HEK293 (cell line): Measurements from ENCODE around the gene PHYHD1.

Experiments used
- CTCF ChIA-PET: fragments of 350-600 bp; formaldehyde crosslinking; extraction: SDS; loops from one replicate; lab custom pipeline; 2021; ENCODE audit warnings: antibody characterized with exemption; lab: Yijun Ruan, JAX
- POLR2A ChIA-PET: fragments of 300-600 bp; formaldehyde crosslinking; extraction: SDS; loops from one replicate; lab custom pipeline; 2020; ENCODE audit warnings: antibody characterized with exemption, inconsistent platforms; lab: Yijun Ruan, JAX
- H3K27ac ChIP-seq: fragments of 200-500 bp; sonication (Bioruptor generic); 2 replicates; pipeline ENCODE4 v1.5.1; 2014; ENCODE audit warnings: low read depth, low read length, control low read depth, inconsistent platforms; ENCODE audit errors: extremely low read depth
- H3K36me3 ChIP-seq, 2 experiments: fragments of 200-500 bp in 1 of 2; sonication (Bioruptor generic) in 1 of 2; 1 replicate in 1 of 2; 2 replicates in 1 of 2; pipeline ENCODE4 v1.5.1; 2014 to 2017; ENCODE audit warnings: inconsistent platforms in 2 of 2, low read length in 2 of 2; ENCODE audit not compliant: control insufficient read depth in 2 of 2, insufficient read depth in 1 of 2
- H3K4me1 ChIP-seq: fragments of 200-500 bp; sonication (Bioruptor generic); 2 replicates; pipeline ENCODE4 v1.5.1; 2014; ENCODE audit warnings: mild to moderate bottlenecking, low read length, inconsistent platforms; ENCODE audit not compliant: control insufficient read depth, insufficient read depth
- H3K4me3 ChIP-seq: 2 replicates; pipeline ENCODE4 v1.5.1; 2011; ENCODE audit warnings: low read depth, mild to moderate bottlenecking, control low read depth, low read length, moderate library complexity
- H3K9me3 ChIP-seq: fragments of 200-500 bp; sonication (Bioruptor generic); 2 replicates; pipeline ENCODE4 v1.5.1; 2014; ENCODE audit warnings: low read depth, low read length, inconsistent platforms; ENCODE audit not compliant: control insufficient read depth, insufficient read depth
- HOXC10 ChIP-seq: sonication (generic); formaldehyde crosslinking; IDR thresholded peaks from 2 replicates; pipeline ENCODE4 v1.8.1; 2023; ENCODE audit warnings: mild to moderate bottlenecking, missing genetic modification reagents
- IKZF3 ChIP-seq: fragments of 450-650 bp; IDR thresholded peaks from 2 replicates; pipeline ENCODE4 v1.5.0; 2018; ENCODE audit warnings: missing biosample characterization, mild to moderate bottlenecking, missing genetic modification characterization, moderate library complexity
- KLF9 ChIP-seq: fragments of 450-650 bp; formaldehyde crosslinking; IDR thresholded peaks from 2 replicates; pipeline ENCODE4 v1.5.1; 2016; ENCODE audit warnings: missing biosample characterization, missing genetic modification characterization, low read depth
- SP2 ChIP-seq: fragments of 450-650 bp; formaldehyde crosslinking; IDR thresholded peaks from 2 replicates; pipeline ENCODE4 v1.5.1; 2016; ENCODE audit warnings: missing biosample characterization, missing genetic modification characterization
- SP7 ChIP-seq: fragments of 450-650 bp; formaldehyde crosslinking; IDR thresholded peaks from 2 replicates; pipeline ENCODE4 v1.5.1; 2016; ENCODE audit warnings: missing biosample characterization, missing genetic modification characterization
- ZBTB48 ChIP-seq: fragments of 450-650 bp; formaldehyde crosslinking; IDR thresholded peaks from 2 replicates; pipeline ENCODE4 v1.5.1; 2016; ENCODE audit warnings: missing biosample characterization, missing genetic modification characterization
- ZNF10 ChIP-seq: fragments of 450-650 bp; formaldehyde crosslinking; IDR thresholded peaks from 2 replicates; pipeline ENCODE4 v1.5.1; 2017; ENCODE audit warnings: missing biosample characterization, missing genetic modification characterization
- ZNF24 ChIP-seq: fragments of 450-650 bp; formaldehyde crosslinking; IDR thresholded peaks from 2 replicates; pipeline ENCODE4 v1.5.1; 2016; ENCODE audit warnings: missing biosample characterization, missing genetic modification characterization
- ZNF341 ChIP-seq: fragments of 450-650 bp; formaldehyde crosslinking; IDR thresholded peaks from 2 replicates; pipeline ENCODE4; 2016; ENCODE audit warnings: low read depth, missing biosample characterization, missing genetic modification characterization
- ZNF501 ChIP-seq: fragments of 450-650 bp; formaldehyde crosslinking; IDR thresholded peaks from 2 replicates; pipeline ENCODE4 v1.5.1; 2016; ENCODE audit warnings: missing biosample characterization, missing genetic modification characterization
- ZNF518A ChIP-seq: fragments of 450-650 bp; formaldehyde crosslinking; conservative IDR thresholded peaks from 2 replicates; pipeline ENCODE4 v1.5.1; 2016; ENCODE audit warnings: low read depth, missing biosample characterization, missing genetic modification characterization
- ZNF544 ChIP-seq: fragments of 450-650 bp; formaldehyde crosslinking; IDR thresholded peaks from 2 replicates; pipeline ENCODE4 v1.5.0; 2017; ENCODE audit warnings: missing biosample characterization, missing genetic modification characterization
- ZNF623 ChIP-seq: fragments of 450-650 bp; formaldehyde crosslinking; IDR thresholded peaks from 2 replicates; pipeline ENCODE4 v1.5.1; 2016; ENCODE audit warnings: missing biosample characterization, missing genetic modification characterization
- ZNF660 ChIP-seq: fragments of 450-650 bp; IDR thresholded peaks from 2 replicates; pipeline ENCODE4 v1.5.1; 2018; ENCODE audit warnings: missing biosample characterization, mild to moderate bottlenecking, missing genetic modification characterization
- ZNF664 ChIP-seq: fragments of 450-650 bp; formaldehyde crosslinking; IDR thresholded peaks from 2 replicates; pipeline ENCODE4 v1.5.1; 2016; ENCODE audit warnings: missing biosample characterization, missing genetic modification characterization
- ZNF670 ChIP-seq: fragments of 450-650 bp; formaldehyde crosslinking; IDR thresholded peaks from 2 replicates; pipeline ENCODE4 v1.5.1; 2016; ENCODE audit warnings: missing biosample characterization, missing genetic modification characterization, low read depth
- ZNF707 ChIP-seq: fragments of 450-650 bp; formaldehyde crosslinking; IDR thresholded peaks from 2 replicates; pipeline ENCODE4 v1.5.1; 2016; ENCODE audit warnings: missing biosample characterization, missing genetic modification characterization
- ZNF76 ChIP-seq: fragments of 450-650 bp; formaldehyde crosslinking; IDR thresholded peaks from 2 replicates; pipeline ENCODE4; 2016; ENCODE audit warnings: low read depth, missing biosample characterization, missing genetic modification characterization, borderline replicate concordance
- TF ChIP-seq, protein P1 (sequence below): fragments of 450-650 bp; formaldehyde crosslinking; IDR thresholded peaks from 2 replicates; pipeline ENCODE4 v1.5.1; 2016; ENCODE audit warnings: missing biosample characterization, missing genetic modification characterization
- TF ChIP-seq, protein P2 (sequence below): fragments of 450-650 bp; formaldehyde crosslinking; IDR thresholded peaks from 2 replicates; pipeline ENCODE4 v1.5.1; 2016; ENCODE audit warnings: missing biosample characterization, missing genetic modification characterization
- TF ChIP-seq, protein P3 (sequence below): fragments of 450-650 bp; formaldehyde crosslinking; IDR thresholded peaks from 2 replicates; pipeline ENCODE4 v1.5.1; 2016; ENCODE audit warnings: missing biosample characterization, missing genetic modification characterization

Gene PHYHD1

GRCh38 chr9:128881884-128882676, 38.7 kb upstream of the PHYHD1 start, which contains the start of the genes KYAT1 and LRRC8A (continued):
- TF ChIP-seq ZNF518A: peak; percentile 59
- TF ChIP-seq, all 188 proteins: peak for 52

DNA sequence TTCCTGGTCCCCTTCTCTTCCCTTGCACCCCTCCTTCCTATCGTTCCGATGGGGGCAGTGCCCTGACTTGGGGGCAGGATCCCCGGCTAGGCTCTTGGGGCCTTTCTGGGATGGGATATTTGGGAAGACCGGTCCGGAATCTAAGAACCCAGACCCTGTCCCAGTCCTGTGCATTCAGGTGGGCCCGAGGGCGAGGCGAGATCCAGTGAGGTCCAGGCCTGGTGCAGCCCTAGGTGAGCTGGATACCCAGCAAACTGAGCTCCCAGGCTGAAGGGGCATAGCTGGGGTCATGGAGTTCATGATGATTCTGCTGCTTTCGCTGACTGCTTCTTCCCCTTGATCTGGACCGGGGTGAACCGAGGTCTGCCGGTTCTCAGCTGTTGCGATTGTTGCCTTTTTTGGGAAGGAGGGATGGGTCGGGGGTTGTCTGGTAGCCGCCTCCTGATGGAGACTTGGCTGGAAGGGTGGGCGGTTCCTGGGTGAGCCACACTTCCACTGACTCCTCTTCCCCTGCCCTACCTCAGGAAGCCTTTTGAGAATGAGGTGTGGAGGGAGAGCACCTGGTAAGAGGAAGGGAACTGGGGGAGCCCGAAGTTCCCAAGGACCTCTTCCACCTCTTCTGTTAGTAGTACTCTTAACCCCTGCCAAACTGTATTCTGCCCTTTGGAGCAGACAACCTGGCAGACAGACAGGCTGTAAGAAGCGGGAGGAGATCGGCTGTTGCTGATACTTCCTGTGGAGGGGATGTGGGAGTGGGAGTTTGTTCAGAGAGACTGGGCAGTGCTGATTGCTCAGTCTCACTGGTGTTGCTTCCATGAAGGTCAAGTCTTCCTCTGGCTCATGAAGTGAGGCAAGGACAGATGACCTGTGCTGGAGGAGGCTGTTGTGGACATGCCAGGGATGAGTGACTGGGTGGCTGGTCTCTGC, 37.8 kb upstream of the PHYHD1 start:
- peaks cover 0 to 22% of the 10 kb centered on the region in 2 experiments; a peak in 1 of 3 replicates for H3K36me3 ChIP-seq
- H3K4me1 ChIP-seq: no peaks in the 10 kb centered on the region
- H3K27ac ChIP-seq: peak overlapping the region; percentile 55
- H3K9me3 ChIP-seq: no peaks in the 10 kb centered on the region
- H3K4me3 ChIP-seq: peak overlapping the region; percentile 87
- ChIA-PET POLR2A (interaction anchor here (0.5 to 1.1 kb wide), 4 partner anchors 25 to 941 kb away, joined by 3 to 7 read pairs (median 3); partner anchors contain the start of gene TOR1A), CTCF (interaction anchor here (0.5 to 9.5 kb wide), 4 partner anchors 19 to 150 kb away, joined by 3 to 83 read pairs (median 6); partner anchors contain the start of gene ENDOG)
- peak; percentile 40 for TF ChIP-seq KLF9 (tag by site-specific recombination)
- 0 out of 2 replicates have a peak, but pooled peaks have one; percentile 2 for TF ChIP-seq ZNF501 (tag by site-specific recombination)
- TF ChIP-seq ZNF664 (tag by site-specific recombination): no peak
- TF ChIP-seq ZBTB48: no peak
- no peak for TF ChIP-seq ZNF544 (tag by site-specific recombination)
- no peak for TF ChIP-seq HOXC10 (CRISPR knock-in tag)
- TF ChIP-seq IKZF3: no peak
- TF ChIP-seq ZNF24: no peak
- no peak for TF ChIP-seq ZNF623 (tag by site-specific recombination)
- TF ChIP-seq SP2 (tag by site-specific recombination): peak; percentile 72
- no peak for TF ChIP-seq ZNF707 (tag by site-specific recombination)
- TF ChIP-seq, protein P1, sequence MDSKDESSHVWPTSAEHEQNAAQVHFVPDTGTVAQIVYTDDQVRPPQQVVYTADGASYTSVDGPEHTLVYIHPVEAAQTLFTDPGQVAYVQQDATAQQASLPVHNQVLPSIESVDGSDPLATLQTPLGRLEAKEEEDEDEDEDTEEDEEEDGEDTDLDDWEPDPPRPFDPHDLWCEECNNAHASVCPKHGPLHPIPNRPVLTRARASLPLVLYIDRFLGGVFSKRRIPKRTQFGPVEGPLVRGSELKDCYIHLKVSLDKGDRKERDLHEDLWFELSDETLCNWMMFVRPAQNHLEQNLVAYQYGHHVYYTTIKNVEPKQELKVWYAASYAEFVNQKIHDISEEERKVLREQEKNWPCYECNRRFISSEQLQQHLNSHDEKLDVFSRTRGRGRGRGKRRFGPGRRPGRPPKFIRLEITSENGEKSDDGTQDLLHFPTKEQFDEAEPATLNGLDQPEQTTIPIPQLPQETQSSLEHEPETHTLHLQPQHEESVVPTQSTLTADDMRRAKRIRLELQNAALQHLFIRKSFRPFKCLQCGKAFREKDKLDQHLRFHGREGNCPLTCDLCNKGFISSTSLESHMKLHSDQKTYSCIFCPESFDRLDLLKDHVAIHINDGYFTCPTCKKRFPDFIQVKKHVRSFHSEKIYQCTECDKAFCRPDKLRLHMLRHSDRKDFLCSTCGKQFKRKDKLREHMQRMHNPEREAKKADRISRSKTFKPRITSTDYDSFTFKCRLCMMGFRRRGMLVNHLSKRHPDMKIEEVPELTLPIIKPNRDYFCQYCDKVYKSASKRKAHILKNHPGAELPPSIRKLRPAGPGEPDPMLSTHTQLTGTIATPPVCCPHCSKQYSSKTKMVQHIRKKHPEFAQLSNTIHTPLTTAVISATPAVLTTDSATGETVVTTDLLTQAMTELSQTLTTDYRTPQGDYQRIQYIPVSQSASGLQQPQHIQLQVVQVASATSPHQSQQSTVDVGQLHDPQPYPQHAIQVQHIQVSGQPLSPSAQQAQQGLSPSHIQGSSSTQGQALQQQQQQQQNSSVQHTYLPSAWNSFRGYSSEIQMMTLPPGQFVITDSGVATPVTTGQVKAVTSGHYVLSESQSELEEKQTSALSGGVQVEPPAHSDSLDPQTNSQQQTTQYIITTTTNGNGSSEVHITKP (tag by site-specific recombination): peak; percentile 10; the same call in 1 of the 2 replicates
- TF ChIP-seq, protein P2, sequence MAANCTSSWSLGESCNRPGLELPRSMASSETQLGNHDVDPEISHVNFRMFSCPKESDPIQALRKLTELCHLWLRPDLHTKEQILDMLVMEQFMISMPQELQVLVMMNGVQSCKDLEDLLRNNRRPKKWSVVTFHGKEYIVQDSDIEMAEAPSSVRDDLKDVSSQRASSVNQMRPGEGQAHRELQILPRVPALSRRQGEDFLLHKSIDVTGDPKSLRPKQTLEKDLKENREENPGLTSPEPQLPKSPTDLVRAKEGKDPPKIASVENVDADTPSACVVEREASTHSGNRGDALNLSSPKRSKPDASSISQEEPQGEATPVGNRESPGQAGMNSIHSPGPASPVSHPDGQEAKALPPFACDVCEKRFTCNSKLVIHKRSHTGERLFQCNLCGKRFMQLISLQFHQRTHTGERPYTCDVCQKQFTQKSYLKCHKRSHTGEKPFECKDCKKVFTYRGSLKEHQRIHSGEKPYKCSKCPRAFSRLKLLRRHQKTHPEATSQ (tag by site-specific recombination): no peak
- 0 out of 2 replicates have a peak, but pooled peaks have one; percentile 38 for TF ChIP-seq ZNF10 (tag by site-specific recombination)
- peak; percentile 22; the same call in 1 of the 2 replicates for TF ChIP-seq SP7 (tag by site-specific recombination)
- TF ChIP-seq ZNF76: no peak
- no peak for TF ChIP-seq ZNF660 (tag by site-specific recombination)
- TF ChIP-seq ZNF670 (tag by site-specific recombination): no peak
- TF ChIP-seq ZNF341 (tag by site-specific recombination): peak; percentile 71
- TF ChIP-seq, protein P3, sequence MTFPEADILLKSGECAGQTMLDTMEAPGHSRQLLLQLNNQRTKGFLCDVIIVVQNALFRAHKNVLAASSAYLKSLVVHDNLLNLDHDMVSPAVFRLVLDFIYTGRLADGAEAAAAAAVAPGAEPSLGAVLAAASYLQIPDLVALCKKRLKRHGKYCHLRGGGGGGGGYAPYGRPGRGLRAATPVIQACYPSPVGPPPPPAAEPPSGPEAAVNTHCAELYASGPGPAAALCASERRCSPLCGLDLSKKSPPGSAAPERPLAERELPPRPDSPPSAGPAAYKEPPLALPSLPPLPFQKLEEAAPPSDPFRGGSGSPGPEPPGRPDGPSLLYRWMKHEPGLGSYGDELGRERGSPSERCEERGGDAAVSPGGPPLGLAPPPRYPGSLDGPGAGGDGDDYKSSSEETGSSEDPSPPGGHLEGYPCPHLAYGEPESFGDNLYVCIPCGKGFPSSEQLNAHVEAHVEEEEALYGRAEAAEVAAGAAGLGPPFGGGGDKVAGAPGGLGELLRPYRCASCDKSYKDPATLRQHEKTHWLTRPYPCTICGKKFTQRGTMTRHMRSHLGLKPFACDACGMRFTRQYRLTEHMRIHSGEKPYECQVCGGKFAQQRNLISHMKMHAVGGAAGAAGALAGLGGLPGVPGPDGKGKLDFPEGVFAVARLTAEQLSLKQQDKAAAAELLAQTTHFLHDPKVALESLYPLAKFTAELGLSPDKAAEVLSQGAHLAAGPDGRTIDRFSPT (tag by site-specific recombination): peak; percentile 7; the same call in 1 of the 2 replicates
